ENCODE measurements around the gene TRAF1.

DNA sequence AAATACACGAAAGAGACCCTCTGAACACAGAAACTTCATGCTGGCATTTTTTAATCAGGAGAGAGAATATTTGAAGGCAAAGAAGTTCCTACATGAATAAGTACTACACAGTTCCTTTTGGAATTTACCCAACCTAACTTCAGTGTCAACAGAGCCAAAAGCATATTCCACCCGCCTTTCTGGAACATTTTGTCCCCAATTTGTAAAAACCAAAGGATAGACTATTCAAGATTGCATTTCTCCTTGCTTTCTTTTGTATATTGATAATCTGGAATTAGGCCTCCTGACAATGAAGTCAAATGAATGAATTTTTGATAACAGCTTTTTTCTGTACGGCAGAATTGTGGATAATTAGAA is 39.4 kb upstream of the TRAF1 start:
- no peak for TF ChIP-seq CTCF (IDR thresholded peaks at IDR 0.05)
- TF ChIP-seq POLR2A (IDR thresholded peaks at IDR 0.05): no peak
- no peak for TF ChIP-seq EP300 (IDR thresholded peaks at IDR 0.05)
